ENCODE data around the gene STX1B.
"Not testable (repeated sequence)": the region's sequence is repeated elsewhere in the genome, so short reads cannot be mapped to it uniquely, and the experiment has no call there.

The STX1B gene

DNA sequence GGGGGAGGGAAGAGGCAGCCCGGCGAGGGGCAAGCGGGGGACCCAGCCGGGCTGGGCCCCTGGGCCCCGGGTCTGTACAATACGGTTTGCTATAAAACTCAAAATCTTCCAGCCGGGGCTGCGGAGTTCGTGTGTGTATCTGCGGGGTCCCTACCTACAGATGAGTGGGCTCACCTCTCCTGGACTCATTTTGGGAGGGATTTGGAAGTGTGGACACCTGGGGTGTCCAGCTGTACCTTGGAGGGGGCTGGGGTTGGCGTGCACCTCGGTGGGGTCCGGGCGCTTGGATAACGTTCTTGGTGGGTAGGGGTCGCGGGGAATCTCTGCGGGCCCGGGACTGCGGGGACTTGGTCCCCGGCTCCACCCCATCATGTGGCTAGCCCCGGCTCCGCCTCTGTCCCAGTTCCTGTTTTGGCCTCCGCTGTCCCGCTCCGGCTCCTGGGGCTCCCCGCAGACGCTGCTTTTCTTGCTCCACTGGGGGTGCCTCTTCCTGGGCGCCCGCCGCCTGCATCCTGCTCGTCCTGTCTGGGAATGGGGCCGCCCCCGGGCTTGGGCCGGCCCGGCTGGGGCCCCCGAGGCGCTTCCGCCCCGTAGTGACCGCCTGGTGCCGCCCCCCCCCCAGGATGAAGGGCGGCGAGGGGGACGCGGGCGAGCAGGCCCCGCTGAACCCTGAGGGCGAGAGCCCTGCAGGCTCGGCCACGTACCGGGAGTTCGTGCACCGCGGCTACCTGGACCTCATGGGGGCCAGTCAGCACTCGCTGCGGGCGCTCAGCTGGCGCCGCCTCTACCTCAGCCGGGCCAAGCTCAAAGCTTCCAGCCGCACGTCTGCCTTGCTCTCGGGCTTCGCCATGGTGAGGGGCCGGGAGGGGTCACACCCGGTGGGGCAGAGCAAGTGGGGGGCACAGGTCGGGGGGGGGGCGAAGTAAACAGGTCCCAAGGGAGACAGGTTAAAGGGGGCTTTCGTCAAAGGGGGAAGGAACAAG is 61.5 kb downstream of the STX1B start, which contains the start of gene ORAI3:
Gene ORAI3 (plus strand): TSS at position 402 of the 983 bp plus-strand sequence. CDS start 222 bp downstream, at position 624.
- peak; percentile 58 for DNase-seq

DNA sequence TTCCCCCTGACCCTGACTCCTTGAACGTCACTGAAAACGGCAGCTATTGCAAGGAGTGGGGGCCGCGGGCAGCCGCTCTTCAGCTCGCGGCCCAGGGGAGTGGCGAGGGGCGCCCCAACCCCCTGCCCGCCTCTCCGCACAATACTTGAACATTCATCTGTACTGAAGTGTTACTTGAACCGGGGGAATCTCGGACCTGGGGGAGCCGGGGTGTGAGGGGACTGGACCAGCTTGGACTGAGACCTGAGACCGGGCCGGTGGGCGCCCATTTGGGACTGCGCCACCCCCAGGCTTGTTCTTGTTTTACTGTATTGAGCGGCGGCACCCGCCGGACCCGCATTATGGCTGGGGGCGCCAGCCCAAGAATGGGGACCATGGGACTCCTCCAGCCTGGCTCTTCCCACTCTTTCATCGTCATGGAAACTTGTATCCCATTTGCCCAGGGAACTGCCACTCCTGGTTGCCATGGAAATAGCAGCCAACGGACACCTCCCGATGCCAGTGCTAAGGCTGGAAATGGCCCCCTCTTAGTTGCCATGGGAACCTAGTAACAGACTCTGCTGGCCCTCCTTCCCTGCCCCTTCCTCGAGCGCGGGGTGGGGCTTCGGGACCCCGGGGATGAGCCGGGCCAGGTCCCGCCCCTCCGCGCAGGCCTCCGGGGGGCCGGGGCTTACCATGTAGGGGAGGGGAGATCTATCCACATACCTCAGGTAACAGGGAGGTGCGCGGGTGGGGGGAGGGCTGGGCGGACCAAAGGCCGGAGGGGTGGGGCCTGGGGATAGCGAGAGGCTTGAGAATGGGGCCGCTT is 62.4 kb downstream of the STX1B start:
- peak; percentile 25 for DNase-seq

DNA sequence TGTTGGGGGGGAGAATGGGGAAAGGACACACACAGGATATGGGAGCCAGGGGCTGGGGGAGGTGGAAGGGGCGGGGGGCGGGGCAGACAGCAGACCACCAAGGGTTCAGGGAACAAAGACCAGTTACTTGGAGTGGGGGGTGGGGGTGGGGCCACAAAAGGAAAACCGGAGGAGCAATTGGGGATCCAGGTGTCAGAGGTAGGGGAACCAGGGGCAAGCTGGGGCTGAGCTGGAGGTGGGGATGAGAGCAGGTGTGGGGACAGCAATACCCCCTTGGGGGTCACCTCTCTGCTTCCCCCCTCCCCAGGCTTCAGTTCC is 62.9 kb downstream of the STX1B start:
- DNase-seq: no peak

- DNase-seq: no peak
These were observed 63.5 kb downstream of the STX1B start for GRCh38 chr16:30946671-30947540.

GRCh38 chr16:30944352-30944751 is 66.1 kb downstream of the STX1B start:
- DNase-seq: no peak

GRCh38 chr16:30942426-30942806 is 68.0 kb downstream of the STX1B start:
- peak; percentile 20 for DNase-seq

- peak; percentile 78 for DNase-seq
These were observed 68.6 kb downstream of the STX1B start for GRCh38 chr16:30941600-30942425.

DNA sequence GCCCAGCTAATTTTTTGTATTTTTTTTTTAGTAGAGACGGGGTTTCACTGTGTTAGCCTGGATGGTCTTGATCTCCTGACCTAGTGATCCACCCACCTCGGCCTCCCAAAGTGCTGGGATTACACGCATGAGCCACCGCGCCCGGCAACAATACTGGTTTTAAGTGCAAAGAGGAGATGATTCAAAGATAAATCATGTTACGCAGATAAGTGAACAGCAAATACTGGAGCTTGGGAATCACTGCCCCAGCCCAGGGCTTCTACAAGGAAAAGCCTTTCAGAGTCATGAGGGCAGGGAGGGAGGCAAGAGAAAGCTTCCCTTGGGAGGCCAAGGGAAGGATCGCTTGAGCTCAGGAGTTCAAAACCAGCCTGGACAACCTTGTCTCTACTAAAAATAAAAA is 70.9 kb downstream of the STX1B start:
- DNase-seq: not testable (repeated sequence)

Measured in activated CD4-positive, alpha-beta T cell treated with anti-CD3 and anti-CD28 coated beads for 48 hours (primary cell).